A673 (cell line): Measurements from ENCODE around the gene ASTN2. TPM values are rescaled to one million over a fixed set of nuclear protein-coding genes. Genes with fewer than 3 reads are reported as not detected.

Experiments
- BruUV-seq: library from RNA; stranded (reverse); fragments of 400-500 nt; replicated peaks from 2 replicates; lab custom pipeline; 2021; lab: Mats Ljungman, UMichigan
- CTCF ChIA-PET: fragments of 300-600 bp; sonication (Branson Sonifier 250); formaldehyde crosslinking; loops from one replicate; lab custom pipeline; 2022; ENCODE audit warnings: antibody characterized with exemption; lab: Charles Lee
- POLR2A ChIA-PET: fragments of 300-600 bp; sonication (Branson Sonifier 250); formaldehyde crosslinking; loops from one replicate; lab custom pipeline; 2022; ENCODE audit warnings: antibody characterized with exemption; ENCODE audit not compliant: low non-redundant PET; lab: Charles Lee
- DNase-seq: peaks from one replicate; pipeline ENCODE4 v3.0.0-alpha.2; 2015; ENCODE audit warnings: low spot score
- H3K27ac ChIP-seq: fragments of 200-600 bp; sonication (generic); 2 replicates; pipeline ENCODE4 v1.5.1; 2016; ENCODE audit warnings: mixed run types, low read depth, mild to moderate bottlenecking, mixed read lengths, antibody characterized with exemption, low read length; ENCODE audit not compliant: poor library complexity, severe bottlenecking
- H3K27me3 ChIP-seq: fragments of 200-600 bp; sonication (generic); replicated peaks from 2 replicates; pipeline ENCODE4 v1.6.1; 2017; ENCODE audit warnings: mixed run types, low read depth, mild to moderate bottlenecking, mixed read lengths, antibody characterized with exemption, low read length; ENCODE audit not compliant: insufficient read depth, poor library complexity
- H3K36me3 ChIP-seq: fragments of 200-600 bp; sonication (generic); 2 replicates; pipeline ENCODE4 v1.6.1; 2016; ENCODE audit warnings: mixed run types, mild to moderate bottlenecking, mixed read lengths, antibody characterized with exemption, low read length; ENCODE audit not compliant: insufficient read depth, poor library complexity, severe bottlenecking
- H3K4me1 ChIP-seq: fragments of 200-600 bp; sonication (generic); 2 replicates; pipeline ENCODE4 v1.6.1; 2017; ENCODE audit warnings: mixed run types, mild to moderate bottlenecking, mixed read lengths, antibody characterized with exemption, low read length; ENCODE audit not compliant: insufficient read depth, poor library complexity, severe bottlenecking
- H3K4me3 ChIP-seq: fragments of 200-600 bp; sonication (generic); 2 replicates; pipeline ENCODE4 v1.5.1; 2016; ENCODE audit warnings: low read depth, mixed run types, mild to moderate bottlenecking, mixed read lengths, low read length; ENCODE audit not compliant: poor library complexity, severe bottlenecking
- H3K9me3 ChIP-seq: fragments of 200-600 bp; sonication (generic); 2 replicates; pipeline ENCODE4 v1.6.1; 2016; ENCODE audit warnings: mixed run types, low read depth, mild to moderate bottlenecking, mixed read lengths, antibody characterized with exemption, low read length; ENCODE audit not compliant: poor library complexity, severe bottlenecking
- CTCF ChIP-seq: fragments of 300-800, 200-600 bp; sonication (generic); conservative IDR thresholded peaks from 2 replicates; pipeline ENCODE4 v1.5.1; 2017; ENCODE audit warnings: low read depth, mild to moderate bottlenecking, antibody characterized with exemption, low read length, moderate library complexity, mixed read lengths
- EZH2 ChIP-seq: fragments of 200-600 bp; sonication (generic); IDR thresholded peaks from 2 replicates; pipeline ENCODE4 v1.6.1; 2017; ENCODE audit warnings: borderline replicate concordance, low read depth, mild to moderate bottlenecking, mixed read lengths, antibody characterized with exemption, low read length; ENCODE audit not compliant: poor library complexity, severe bottlenecking
- intact Hi-C: fragments of 100-400 bp; cut with micrococcal nuclease; formaldehyde crosslinking; loops from one replicate; pipeline ENCODE4 v1.10.0; 2022; ENCODE audit not compliant: unreplicated experiment
- total RNA-seq: library from RNA; stranded (reverse); gene quantifications from 2 replicates; pipeline ENCODE4 v1.2.3, GENCODE V29; 2021

ASTN2 gene
- total RNA-seq, 1 experiment from 2014 or later, result 3.4 TPM

- H3K9me3 ChIP-seq, result no peaks in the 10 kb centered on the region
- ChIA-PET CTCF (no interaction called here), POLR2A (no interaction called here)
- no peaks in the 10 kb centered on the region for H3K36me3 ChIP-seq
- TF ChIP-seq CTCF (no peak), EZH2 (no peak)
- peaks cover 20% of the 10 kb centered on the region for H3K4me1 ChIP-seq
- no peak overlapping the region for H3K4me3 ChIP-seq
- BruUV-seq, result no TSS peak
- no peak overlapping the region for H3K27ac ChIP-seq
- no peak for DNase-seq
- H3K27me3 ChIP-seq, result no peaks in the 10 kb centered on the region
- intact Hi-C loops, result no loop called here
Observed at GRCh38 chr9:116566677-116567488, 848.0 kb downstream of the ASTN2 start.

DNA sequence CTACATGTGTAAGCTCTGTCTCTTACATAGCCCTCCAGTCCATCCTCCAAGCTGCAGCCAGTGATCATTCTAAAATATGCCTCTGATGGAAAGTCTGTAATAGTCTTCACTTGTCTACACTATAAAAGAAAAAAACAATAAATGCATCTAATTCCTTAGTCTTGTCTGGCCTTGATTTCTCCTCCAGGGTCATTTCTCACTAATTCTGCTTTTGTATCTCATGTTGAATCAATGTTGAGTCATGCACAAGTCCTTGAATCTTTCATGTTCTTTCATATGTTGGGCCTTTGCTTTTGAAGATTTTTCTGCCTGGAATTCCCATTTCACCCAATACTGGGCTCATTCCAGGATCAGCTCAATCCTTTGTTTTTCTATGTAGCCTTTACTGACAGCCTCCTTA is 848.9 kb downstream of the ASTN2 start:
- POLR2A ChIA-PET, result no interaction called here
- no peaks in the 10 kb centered on the region for H3K27me3 ChIP-seq
- no peak overlapping the region for H3K4me3 ChIP-seq
- peaks cover 11% of the 10 kb centered on the region for H3K4me1 ChIP-seq
- H3K36me3 ChIP-seq, result no peaks in the 10 kb centered on the region
- CTCF ChIA-PET, result no interaction called here
- H3K9me3 ChIP-seq, result no peaks in the 10 kb centered on the region
- TF ChIP-seq CTCF, result no peak
- TF ChIP-seq EZH2, result no peak
- no peak overlapping the region for H3K27ac ChIP-seq
- no TSS peak for BruUV-seq
- no peak for DNase-seq
- intact Hi-C loops, result no loop called here

DNA sequence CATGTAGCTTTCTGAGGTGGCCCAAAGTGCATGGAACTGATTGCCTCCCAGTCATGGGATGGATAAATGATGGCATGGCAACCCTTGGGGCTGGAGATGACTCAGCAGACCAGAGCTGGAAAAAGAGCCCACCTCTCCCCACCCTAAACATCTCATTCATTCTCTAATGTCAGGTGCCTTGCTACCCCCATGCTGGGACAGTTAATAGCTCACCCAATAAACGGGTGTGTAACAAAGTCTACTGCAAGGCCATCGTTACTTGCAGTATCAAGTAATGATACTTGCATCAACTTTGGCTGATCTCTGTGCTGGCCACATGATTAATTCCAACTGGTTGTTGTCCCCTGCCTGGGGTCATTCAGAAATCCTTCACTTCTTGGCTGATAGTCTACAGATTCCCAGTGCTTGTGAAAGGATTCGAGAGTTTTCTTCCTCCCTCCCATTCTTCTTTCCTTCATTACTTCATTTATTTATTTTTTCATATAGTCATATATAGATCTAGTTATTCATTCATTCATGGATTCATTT is 850.5 kb downstream of the ASTN2 start:
- DNase-seq, result no peak
- H3K4me3 ChIP-seq, result no peak overlapping the region
- ChIA-PET POLR2A (no interaction called here), CTCF (no interaction called here)
- intact Hi-C loops, result no loop called here
- no peaks in the 10 kb centered on the region for H3K27me3 ChIP-seq
- no peak overlapping the region for H3K27ac ChIP-seq
- H3K4me1 ChIP-seq, result peaks cover 7% of the 10 kb centered on the region
- BruUV-seq, result no TSS peak
- no peaks in the 10 kb centered on the region for H3K9me3 ChIP-seq
- no peak for TF ChIP-seq CTCF
- no peak for TF ChIP-seq EZH2
- no peaks in the 10 kb centered on the region for H3K36me3 ChIP-seq
